Femur (tissue), 1 donor: ENCODE measurements around the gene SSBP1.
A peak's percentile ranks its signal among the peaks of the same experiment; 100 is the strongest.
"Not testable (repeated sequence)": the region's sequence is repeated elsewhere in the genome, so short reads cannot be mapped to it uniquely, and the experiment has no call there.

Experiments used
- DNase-seq: peaks from one replicate; pipeline ENCODE4 v3.0.0-alpha.2; 2017

Gene SSBP1

GRCh38 chr7:141737836-141738591 lies at the start of gene SSBP1:
Gene SSBP1 (plus strand): TSS chr7:141738358. CDS start chr7:141739167, 809 bp downstream.
- DNase-seq, result peak; percentile 96

GRCh38 chr7:141689072-141689825 lies 48.9 kb upstream of the SSBP1 start:
- DNase-seq, result not testable (repeated sequence)

- DNase-seq, result no peak
Observed at GRCh38 chr7:141691540-141691939, 46.6 kb upstream of the SSBP1 start.

GRCh38 chr7:141691961-141692360 lies 46.2 kb upstream of the SSBP1 start:
- no peak for DNase-seq

- no peak for DNase-seq
Observed at GRCh38 chr7:141693082-141693481, 45.1 kb upstream of the SSBP1 start.

GRCh38 chr7:141695803-141696289 lies 42.3 kb upstream of the SSBP1 start:
- DNase-seq, result no peak

- no peak for DNase-seq
Observed at GRCh38 chr7:141696348-141696747, 41.8 kb upstream of the SSBP1 start.

- DNase-seq, result no peak
Observed at GRCh38 chr7:141697211-141697871, 40.8 kb upstream of the SSBP1 start.

GRCh38 chr7:141698247-141699015 lies 39.7 kb upstream of the SSBP1 start:
- DNase-seq, result no peak

- DNase-seq, result no peak
Observed at GRCh38 chr7:141699860-141700259, 38.3 kb upstream of the SSBP1 start.

- DNase-seq, result no peak
Observed at GRCh38 chr7:141700296-141700847, 37.8 kb upstream of the SSBP1 start.

GRCh38 chr7:141700848-141701371 lies 37.2 kb upstream of the SSBP1 start:
- DNase-seq, result no peak

GRCh38 chr7:141701489-141702046 lies 36.6 kb upstream of the SSBP1 start:
- peak; percentile 51 for DNase-seq

GRCh38 chr7:141702047-141702567 lies 36.1 kb upstream of the SSBP1 start, which contains the start of gene DENND11:
Gene DENND11 (minus strand): TSS chr7:141702166. CDS start chr7:141702153, 13 bp downstream.
- DNase-seq, result peak; percentile 55

GRCh38 chr7:141702892-141703291 lies 35.3 kb upstream of the SSBP1 start:
- DNase-seq, result no peak

- DNase-seq, result no peak
Observed at GRCh38 chr7:141704112-141704511, 34.0 kb upstream of the SSBP1 start.

- no peak for DNase-seq
Observed at GRCh38 chr7:141704741-141705140, 33.4 kb upstream of the SSBP1 start.

- no peak for DNase-seq
Observed at GRCh38 chr7:141706239-141707064, 31.7 kb upstream of the SSBP1 start.

- no peak for DNase-seq
Observed at GRCh38 chr7:141708351-141708750, 29.8 kb upstream of the SSBP1 start, which contains the start of gene WEE2. Gene WEE2 (plus strand): TSS chr7:141708353. CDS start chr7:141708759, 406 bp downstream.

- DNase-seq, result no peak
Observed at GRCh38 chr7:141709318-141709717, 28.8 kb upstream of the SSBP1 start.
